ENCODE measurements around the gene GIN1.
"Not testable (repeated sequence)": the region's sequence is repeated elsewhere in the genome, so short reads cannot be mapped to it uniquely, and the experiment has no call there.

Gene GIN1

GRCh38 chr5:103119765-103120606 lies at the start of gene GIN1, which contains the start of gene PPIP5K2:
GIN1 (minus strand) TSS chr5:103120138; CDS start chr5:103108707, 11,431 bp downstream.
PPIP5K2 (plus strand) TSS chr5:103120301; CDS start chr5:103129590, 9,289 bp downstream.
- peak; percentile 96 for DNase-seq

GRCh38 chr5:103166706-103167105 lies 46.8 kb upstream of the GIN1 start:
- no peak for DNase-seq

DNA sequence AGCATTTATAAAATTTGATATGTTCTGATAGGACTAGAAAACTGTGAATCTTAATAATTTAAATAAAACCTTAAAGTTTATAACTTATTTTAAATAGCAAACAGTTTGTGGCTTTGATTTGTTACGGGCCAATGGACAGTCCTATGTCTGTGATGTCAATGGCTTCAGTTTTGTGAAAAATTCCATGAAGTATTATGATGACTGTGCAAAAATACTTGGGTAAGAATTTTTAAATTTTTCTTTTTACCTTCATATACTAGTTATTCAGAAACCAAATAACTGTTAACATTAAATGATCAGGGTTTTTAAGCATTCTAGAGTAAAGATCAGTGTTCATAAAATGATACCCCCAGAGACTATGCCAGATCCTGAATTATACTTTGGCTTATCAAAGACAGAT lies 31.2 kb upstream of the GIN1 start:
- no peak for DNase-seq

GRCh38 chr5:103148213-103148612 lies 28.3 kb upstream of the GIN1 start:
- no peak for DNase-seq

DNA sequence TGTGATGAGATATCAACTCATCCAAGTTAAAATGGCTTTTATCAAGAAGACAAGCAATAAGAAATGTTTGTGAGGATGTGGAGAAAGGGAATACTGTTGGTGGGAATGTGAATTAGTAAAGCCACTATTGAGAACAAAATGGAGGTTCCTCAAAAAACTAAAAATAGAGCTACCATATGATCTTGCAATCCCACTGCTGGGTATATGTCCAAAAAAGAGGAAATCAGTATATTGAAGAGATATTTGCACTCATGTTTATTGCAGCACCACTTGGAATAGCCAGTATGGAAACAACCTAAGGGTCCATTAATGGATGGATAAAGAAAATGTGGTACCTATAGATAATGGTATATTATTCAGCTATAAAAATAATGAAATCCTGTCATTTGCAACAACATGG lies 25.3 kb upstream of the GIN1 start:
- no peak for DNase-seq

GRCh38 chr5:103142132-103142531 lies 22.2 kb upstream of the GIN1 start:
- DNase-seq, result not testable (repeated sequence)

DNA sequence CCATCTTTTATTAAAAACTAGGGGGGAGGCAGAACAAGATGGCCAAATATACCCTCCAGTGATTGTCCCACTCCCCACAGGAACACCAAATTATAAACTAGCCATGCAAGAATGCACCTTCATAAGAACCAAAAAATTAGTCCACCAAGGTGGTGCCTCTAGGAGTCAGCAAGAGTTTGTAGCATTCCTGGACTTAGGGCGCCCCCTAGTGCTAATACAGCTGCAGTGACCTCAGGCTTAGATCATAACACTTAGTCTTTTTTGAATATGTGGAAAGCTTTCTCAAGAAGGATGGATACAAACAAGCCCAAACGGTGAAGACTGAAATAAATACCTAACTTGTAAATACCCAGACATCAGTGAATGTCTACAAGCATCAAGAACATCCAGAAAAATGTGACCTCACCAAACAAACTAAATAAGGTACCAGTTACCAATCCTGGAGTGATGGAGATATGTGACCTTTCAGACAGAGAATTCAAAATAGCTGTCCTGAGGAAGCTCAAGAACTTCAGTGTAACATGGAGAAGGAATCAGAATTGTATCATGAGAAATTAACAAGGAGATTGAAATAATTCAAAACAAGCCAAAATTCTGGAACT lies 19.4 kb upstream of the GIN1 start:
- DNase-seq, result peak; percentile 15

- DNase-seq, result no peak
Observed at GRCh38 chr5:103138202-103138690, 18.3 kb upstream of the GIN1 start.

- no peak for DNase-seq
Observed at GRCh38 chr5:103135461-103135860, 15.5 kb upstream of the GIN1 start.

DNA sequence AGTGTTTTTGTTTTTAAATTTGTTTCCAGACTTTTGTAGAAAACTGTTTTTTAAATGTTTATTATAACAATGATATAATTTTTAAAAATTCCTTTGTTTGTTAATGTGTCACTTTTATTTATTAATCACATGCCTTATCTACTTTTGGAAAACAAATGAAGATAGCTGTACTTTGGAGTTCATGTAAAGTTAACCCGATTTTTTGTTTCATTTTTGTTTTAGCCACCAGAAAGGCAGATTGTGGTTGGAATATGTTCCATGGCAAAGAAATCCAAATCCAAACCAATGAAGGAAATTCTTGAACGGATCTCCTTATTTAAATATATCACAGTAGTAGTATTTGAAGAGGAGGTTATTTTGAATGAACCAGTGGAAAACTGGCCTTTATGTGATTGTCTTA lies 13.3 kb upstream of the GIN1 start:
- no peak for DNase-seq

DNA sequence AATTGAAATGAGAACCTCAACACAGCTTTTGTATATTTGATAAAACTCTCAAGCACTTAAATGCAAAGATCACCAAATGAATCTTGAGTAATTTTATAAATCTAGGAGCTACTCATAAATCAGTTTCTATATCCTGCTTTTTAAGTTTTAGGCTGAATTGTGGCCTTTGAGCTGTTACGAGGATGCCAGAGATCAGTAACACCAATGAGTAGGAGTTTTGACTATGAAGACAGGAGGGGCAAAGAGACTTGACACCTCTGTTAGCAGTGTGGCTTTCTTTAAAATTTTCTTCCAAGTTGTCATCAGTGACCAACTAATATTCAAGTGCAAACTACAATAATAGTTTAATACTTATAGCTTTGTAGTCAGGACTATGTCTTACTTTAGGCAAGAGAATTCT lies 12.7 kb upstream of the GIN1 start:
- no peak for DNase-seq

DNA sequence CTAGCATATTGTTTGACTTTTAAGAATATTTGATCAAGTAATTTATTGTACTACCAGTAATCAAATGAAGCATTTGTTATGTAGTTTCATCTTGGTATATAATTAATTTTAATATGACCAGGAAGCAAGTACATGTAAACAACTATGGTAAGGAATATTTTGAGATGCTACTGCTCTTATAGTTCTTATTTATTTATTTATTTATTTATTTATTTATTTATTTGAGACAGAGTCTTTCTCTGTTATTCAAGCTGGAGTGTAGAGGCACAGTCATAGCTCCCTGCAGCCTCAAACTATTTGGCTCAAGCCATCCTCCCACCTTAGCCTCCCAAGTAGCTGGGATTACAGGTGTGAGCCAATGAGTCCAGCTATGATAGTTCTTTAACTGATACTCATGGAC lies 8.3 kb upstream of the GIN1 start:
- DNase-seq, result no peak

- no peak for DNase-seq
Observed at GRCh38 chr5:103127292-103127817, 7.4 kb upstream of the GIN1 start.

DNA sequence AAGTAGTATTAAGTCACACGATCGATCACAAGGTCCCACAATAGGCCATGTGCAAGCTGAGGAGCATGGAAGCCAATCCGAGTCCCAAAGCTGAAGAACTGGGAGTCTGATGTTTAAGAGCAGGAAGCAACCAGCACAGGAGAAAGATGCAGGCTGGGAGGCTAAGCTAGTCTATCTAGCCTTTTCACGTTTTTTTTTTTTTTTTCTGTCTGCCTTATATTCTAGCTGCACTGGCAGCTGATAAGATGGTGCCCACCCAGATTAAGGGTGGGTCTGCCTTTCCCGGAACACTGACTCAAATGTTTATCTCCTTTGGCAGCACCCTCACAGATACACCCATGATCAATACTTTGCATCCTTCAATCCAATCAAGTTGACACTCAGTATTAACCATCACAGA lies 6.6 kb upstream of the GIN1 start:
- no peak for DNase-seq

DNA sequence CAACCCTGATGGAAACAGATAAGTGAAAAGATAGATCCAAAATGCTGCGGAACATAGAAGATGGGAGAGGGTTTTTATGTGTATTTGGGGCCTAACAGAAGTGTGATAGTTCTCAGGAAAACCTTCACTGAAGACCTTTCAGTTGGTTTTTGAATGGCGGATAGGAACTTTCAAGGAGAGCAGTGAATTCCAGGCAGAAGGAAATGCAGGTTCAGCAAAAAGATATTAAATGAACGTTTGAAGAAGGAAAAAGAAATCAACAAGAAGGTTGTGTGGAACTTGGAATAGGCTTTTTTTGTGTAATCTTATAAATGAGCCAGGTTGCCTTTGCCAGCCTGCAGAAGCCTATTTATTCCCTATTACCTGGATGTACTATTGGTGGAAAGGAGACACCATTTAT lies 2.3 kb upstream of the GIN1 start:
- no peak for DNase-seq

DNA sequence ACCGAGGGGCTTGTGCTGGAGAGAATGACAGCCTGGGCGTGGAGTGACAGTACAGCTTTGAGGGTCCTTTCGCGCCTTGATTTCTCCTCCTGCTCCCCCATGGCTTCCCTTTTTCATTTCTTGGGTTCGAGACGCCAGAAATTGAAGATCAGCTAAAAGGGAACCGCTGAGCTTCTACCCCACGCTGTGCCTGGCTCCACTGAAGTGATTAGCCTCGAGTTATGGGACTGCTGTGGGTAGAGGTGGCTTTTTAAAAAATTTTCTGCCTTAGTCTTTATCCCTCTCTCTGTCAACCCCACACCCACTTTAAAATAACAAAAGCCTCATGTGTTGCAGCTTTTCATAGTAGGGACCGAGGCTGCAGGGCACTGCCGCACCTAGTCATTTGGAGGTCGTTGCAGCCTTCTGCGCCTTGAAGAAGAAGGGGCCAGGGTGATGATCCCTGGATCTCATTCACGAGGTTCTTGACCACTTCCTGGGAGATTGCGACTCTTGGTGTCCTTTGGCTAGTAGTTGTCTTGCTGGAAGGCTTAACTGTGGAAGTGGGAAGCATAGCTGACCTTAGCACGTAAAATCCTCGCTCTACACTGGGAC lies 766 bp upstream of the GIN1 start:
- DNase-seq, result no peak

DNA sequence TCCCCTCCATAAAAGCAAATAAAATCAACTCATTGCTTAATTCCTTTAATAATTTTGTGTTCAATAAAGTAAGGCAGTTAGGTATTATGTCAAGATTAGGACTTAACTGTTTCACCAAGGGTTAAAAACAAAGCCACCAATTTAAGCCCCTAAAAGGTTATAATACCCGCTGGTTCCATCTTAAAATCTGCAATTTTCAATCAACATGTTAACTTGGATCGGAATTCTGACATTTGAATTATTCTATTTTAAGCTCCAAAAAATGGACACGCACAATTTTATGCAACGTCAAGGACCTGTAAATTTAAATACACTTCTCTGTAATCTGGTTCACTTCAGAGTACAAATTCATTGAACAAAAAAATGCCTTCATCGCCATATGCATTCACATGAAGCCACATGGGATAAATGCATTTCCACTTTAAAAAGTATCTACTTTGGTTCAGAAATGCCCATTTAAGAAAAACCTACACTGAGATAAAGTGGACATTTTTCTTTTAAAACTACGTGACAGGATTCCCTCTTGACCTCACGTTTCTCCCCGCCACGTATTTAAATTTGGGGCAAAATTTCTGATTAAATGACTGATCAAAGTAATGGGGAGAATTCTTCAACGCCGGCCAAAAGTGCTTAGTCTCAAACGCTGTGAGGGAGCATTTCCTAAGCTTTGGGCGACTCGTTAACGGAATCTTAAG lies 721 bp downstream of the GIN1 start:
- no peak for DNase-seq

- no peak for DNase-seq
Observed at GRCh38 chr5:103117471-103117991, 2.4 kb downstream of the GIN1 start.

GRCh38 chr5:103114440-103114839 lies 5.5 kb downstream of the GIN1 start:
- DNase-seq, result peak; percentile 56

DNA sequence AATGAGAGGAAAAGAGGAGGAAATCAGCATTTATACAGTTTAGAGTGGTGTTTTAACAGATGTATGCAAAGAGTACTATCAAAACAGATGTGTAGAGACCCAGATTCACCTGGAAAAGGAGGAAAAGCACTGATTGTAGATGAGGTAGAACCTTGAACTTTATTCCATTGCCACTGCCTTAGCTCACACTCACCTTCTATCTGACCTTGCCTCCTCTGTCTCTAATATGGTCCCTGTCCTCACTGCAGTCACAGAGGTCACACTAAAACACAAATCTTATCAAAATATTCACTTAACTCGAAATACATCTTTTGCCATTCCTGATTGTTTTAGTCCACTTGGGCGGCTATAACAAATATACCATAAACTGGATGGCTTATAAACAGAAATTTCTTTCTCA lies 7.0 kb downstream of the GIN1 start:
- DNase-seq, result no peak

- no peak for DNase-seq
Observed at GRCh38 chr5:103111468-103111867, 8.5 kb downstream of the GIN1 start.

GRCh38 chr5:103110403-103110802 lies 9.5 kb downstream of the GIN1 start:
- no peak for DNase-seq

- no peak for DNase-seq
Observed at GRCh38 chr5:103109277-103109676, 10.7 kb downstream of the GIN1 start.
